Transverse colon (tissue), 4 donors: Measurements from ENCODE around the gene ZNF516. TPM values are rescaled to one million over a fixed set of nuclear protein-coding genes. Genes with fewer than 3 reads are reported as not detected.

Experiments
- DNase-seq: peaks from one replicate; pipeline ENCODE4 v3.0.0-alpha.2; 2019
- H3K27ac ChIP-seq, 4 donors: fragments of 200-600 bp; sonication (generic); 2 replicates each; pipeline ENCODE4 v1.5.1; 2016 to 2018; ENCODE audit warnings: inconsistent platforms in 4 of 4
- H3K27me3 ChIP-seq: fragments of 200-600 bp; sonication (generic); 2 replicates; pipeline ENCODE4 v1.5.1; 2017; ENCODE audit warnings: inconsistent platforms
- H3K36me3 ChIP-seq, 4 donors: fragments of 200-600 bp; sonication (generic); 2 replicates each; pipeline ENCODE4 v1.5.1; 2017 to 2019; ENCODE audit warnings: inconsistent platforms in 4 of 4
- H3K4me1 ChIP-seq, 4 donors: fragments of 200-600 bp; sonication (generic); 2 replicates each; pipeline ENCODE4 v1.5.1; 2017 to 2020; ENCODE audit warnings: inconsistent platforms in 4 of 4
- H3K4me3 ChIP-seq, 4 donors: fragments of 200-600 bp; sonication (generic); 1 replicate in 1 of 4; 2 replicates in 3 of 4; pipeline versions ENCODE4 v1.5.1 to v1.6.1; 2017 to 2019; ENCODE audit warnings: inconsistent platforms in 4 of 4
- H3K9me3 ChIP-seq, 2 donors: fragments of 200-600 bp; sonication (generic); 2 replicates each; pipeline ENCODE4 v1.5.1; 2017 to 2019; ENCODE audit warnings: inconsistent platforms in 2 of 2
- EP300 ChIP-seq: sonication (generic); formaldehyde crosslinking; IDR thresholded peaks from one replicate; pipeline ENCODE4 v1.6.1; 2017; ENCODE audit warnings: antibody characterized with exemption, low read depth
- POLR2A ChIP-seq: fragments of 450-650 bp; IDR thresholded peaks from one replicate; pipeline ENCODE4 v1.6.1; 2016; ENCODE audit warnings: antibody characterized with exemption, mild to moderate bottlenecking, moderate library complexity
- POLR2AphosphoS5 ChIP-seq, 3 donors: sonication (generic); formaldehyde crosslinking; IDR thresholded peaks; one replicate each; pipeline ENCODE4 v1.6.1; 2016; ENCODE audit warnings: antibody characterized with exemption in 3 of 3
- WGBS, 2 donors: methylation state at CpG; one replicate each; pipeline ENCODE4 v1.1.5; 2018; ENCODE audit warnings: low coverage in 1 of 2; 5-methylcytosine and 5-hydroxymethylcytosine counted together
- in situ Hi-C, 4 donors: fragments of 200-750 bp; cut with MboI; loops; one replicate each; pipeline versions ENCODE4 v1.15.0 to v1.15.1; 2017; ENCODE audit warnings: low sequenced_read_pairs in 3 of 4, low pct_ligation_motif_present in 1 of 4, low pct_unique_long_range_greater_than_20kb in 1 of 4
- intact Hi-C: fragments of 100-400 bp; cut with DNase I; formaldehyde crosslinking; loops from one replicate; pipeline ENCODE4 v1.15.1; 2023; ENCODE audit warnings: low total_unique reads
- total RNA-seq, 4 donors: library from RNA; depleted of rRNA; stranded (reverse); fragments of >200 nt; gene quantifications; one replicate each; pipeline ENCODE4 v1.1.0, GENCODE V29; 2016
- TF ChIP-seq, protein P1 (sequence below), 5 experiments: fragments of 200-600 bp in 3 of 5; fragments of 450-650 bp in 2 of 5; sonication (generic) in 3 of 5; IDR thresholded peaks; 1 replicate in 2 of 5; 2 replicates in 3 of 5; pipeline ENCODE4 v1.5.1; 2016 to 2017; ENCODE audit warnings: antibody characterized with exemption in 5 of 5, inconsistent platforms in 3 of 5, mild to moderate bottlenecking in 2 of 5, moderate library complexity in 1 of 5

Gene ZNF516
- total RNA-seq, 4 donors from 2014 or later = 19.4 to 37.8 (median 26.7) TPM

DNA sequence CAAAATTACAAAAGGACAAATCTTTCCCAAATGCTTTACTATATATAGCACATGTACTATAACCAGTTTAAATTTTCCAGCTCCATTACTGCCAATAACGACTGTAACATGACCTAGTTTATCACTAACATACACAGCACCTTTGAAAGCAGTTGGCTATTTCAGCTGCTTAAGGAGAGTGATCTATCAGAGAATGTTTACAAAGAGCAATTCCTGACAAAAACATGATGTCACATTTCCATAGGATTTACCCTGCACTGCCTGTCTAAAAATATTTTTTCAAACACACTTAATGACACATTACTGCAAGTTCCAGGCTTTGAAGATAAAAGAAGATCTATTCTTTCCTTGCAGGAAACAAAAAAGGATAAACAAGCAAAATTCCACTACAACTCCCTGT is 40.6 kb downstream of the ZNF516 start:
- Histone ChIP-seq H3K36me3 (no peaks in the 10 kb centered on the region), H3K9me3 (no peaks in the 10 kb centered on the region), H3K4me1 (peaks cover 3 to 52% (median 25%) of the 10 kb centered on the region in 4 donors), H3K27me3 (no peaks in the 10 kb centered on the region), H3K4me3 (no peak overlapping the region), H3K27ac (peak overlapping the region in 1 of 4 donors; percentile 58)
- DNase-seq = no peak
- in situ Hi-C loops = no loop called here
- TF ChIP-seq, protein P1, sequence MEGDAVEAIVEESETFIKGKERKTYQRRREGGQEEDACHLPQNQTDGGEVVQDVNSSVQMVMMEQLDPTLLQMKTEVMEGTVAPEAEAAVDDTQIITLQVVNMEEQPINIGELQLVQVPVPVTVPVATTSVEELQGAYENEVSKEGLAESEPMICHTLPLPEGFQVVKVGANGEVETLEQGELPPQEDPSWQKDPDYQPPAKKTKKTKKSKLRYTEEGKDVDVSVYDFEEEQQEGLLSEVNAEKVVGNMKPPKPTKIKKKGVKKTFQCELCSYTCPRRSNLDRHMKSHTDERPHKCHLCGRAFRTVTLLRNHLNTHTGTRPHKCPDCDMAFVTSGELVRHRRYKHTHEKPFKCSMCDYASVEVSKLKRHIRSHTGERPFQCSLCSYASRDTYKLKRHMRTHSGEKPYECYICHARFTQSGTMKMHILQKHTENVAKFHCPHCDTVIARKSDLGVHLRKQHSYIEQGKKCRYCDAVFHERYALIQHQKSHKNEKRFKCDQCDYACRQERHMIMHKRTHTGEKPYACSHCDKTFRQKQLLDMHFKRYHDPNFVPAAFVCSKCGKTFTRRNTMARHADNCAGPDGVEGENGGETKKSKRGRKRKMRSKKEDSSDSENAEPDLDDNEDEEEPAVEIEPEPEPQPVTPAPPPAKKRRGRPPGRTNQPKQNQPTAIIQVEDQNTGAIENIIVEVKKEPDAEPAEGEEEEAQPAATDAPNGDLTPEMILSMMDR (IDR thresholded peaks at IDR 0.05) = no peak
- TF ChIP-seq POLR2A (no peak), EP300 (no peak), POLR2AphosphoS5 (IDR thresholded peaks at IDR 0.05) (no peak)
- intact Hi-C loops = no loop called here
- WGBS, 2 donors = 0 to 10% methylated on average over 1 of the region's 1 CpG

DNA sequence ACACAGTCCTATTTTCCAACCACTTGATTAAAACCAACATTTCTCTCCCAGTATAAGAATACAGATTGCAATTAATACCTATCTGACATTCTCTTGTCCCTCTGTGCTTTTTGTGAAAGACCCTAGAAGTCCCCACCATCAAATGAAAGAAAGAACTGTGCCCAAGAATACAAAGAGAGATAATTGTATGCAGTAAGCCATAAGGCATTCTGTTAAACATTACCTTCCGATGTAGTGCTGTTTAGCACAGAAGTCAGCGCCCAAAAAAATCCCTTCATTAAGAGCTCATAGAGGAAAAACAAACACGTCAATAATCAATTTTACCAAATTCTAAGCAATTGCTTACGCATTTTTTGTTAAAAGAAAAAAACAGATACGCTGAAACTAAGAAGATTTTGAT is 41.1 kb downstream of the ZNF516 start:
- DNase-seq = no peak

DNA sequence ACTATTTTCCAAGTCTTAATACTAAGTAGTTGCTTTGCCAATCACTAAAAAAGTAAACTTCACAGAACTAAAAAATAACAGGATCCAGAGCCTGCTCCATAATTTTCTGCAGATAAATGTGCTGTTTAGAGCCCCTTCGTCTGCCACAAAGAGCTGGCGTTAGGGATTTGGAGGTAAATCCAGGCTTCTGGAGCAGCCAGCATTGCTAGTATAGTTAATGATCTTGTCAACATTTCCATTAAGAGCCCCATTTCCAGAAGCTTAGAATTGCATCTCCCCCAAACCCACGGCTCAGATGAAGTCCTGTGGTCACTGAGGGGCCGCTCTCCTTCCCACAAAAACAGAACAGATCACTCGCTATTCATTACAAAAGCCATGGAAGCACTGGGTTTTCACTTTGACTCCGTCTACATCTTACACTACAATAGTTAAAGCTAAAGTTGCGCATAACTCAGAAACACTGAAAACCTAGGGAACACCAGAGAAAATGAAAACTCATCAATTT is 41.9 kb downstream of the ZNF516 start:
- in situ Hi-C loops (no loop called here), intact Hi-C loops (no loop called here)
- Histone ChIP-seq H3K4me1 (peaks cover 3 to 60% (median 32%) of the 10 kb centered on the region in 4 donors), H3K9me3 (no peaks in the 10 kb centered on the region), H3K36me3 (no peaks in the 10 kb centered on the region), H3K27ac (peak overlapping the region; percentile 2 to 85 (median 76)), H3K4me3 (no peak overlapping the region), H3K27me3 (no peaks in the 10 kb centered on the region)
- WGBS, 2 donors = 83 to 84% methylated on average over 1 to 7 of the region's 7 CpGs
- DNase-seq = no peak
- TF ChIP-seq, protein P1 (IDR thresholded peaks at IDR 0.05) = no peak
- TF ChIP-seq POLR2A (no peak), POLR2AphosphoS5 (IDR thresholded peaks at IDR 0.05) (no peak), EP300 (no peak)

More for the DNA sequence above, 41.1 kb downstream of the ZNF516 start:
- Histone ChIP-seq H3K27ac (peak overlapping the region in 1 of 4 donors; percentile 58), H3K36me3 (no peaks in the 10 kb centered on the region), H3K9me3 (no peaks in the 10 kb centered on the region), H3K4me3 (no peak overlapping the region), H3K27me3 (no peaks in the 10 kb centered on the region), H3K4me1 (peaks cover 3 to 52% (median 25%) of the 10 kb centered on the region in 4 donors)
- WGBS, 2 donors = 57 to 62% methylated on average over 5 of the region's 5 CpGs
- in situ Hi-C loops (no loop called here), intact Hi-C loops (no loop called here)
- TF ChIP-seq POLR2AphosphoS5 (IDR thresholded peaks at IDR 0.05) (no peak), POLR2A (no peak), EP300 (no peak)
- TF ChIP-seq, protein P1 (IDR thresholded peaks at IDR 0.05) = no peak

DNA sequence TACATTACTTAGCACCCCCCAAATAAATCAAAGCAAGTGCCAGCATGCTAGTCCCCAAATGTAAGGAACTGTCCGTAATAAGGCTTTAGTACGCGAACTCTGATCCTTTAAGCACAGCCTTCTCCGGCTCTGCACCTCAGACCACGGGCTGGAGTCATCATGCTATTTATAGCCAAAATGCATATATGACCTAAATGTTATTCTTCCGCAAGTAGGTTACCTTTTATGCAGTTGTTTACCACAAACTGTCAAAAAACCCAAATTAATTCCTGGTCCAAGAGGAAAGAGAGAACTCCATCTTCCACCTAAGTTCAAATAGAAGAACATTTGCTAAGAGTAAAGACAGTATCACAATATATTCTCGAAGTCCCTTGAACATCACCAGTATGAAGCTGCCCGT is 42.7 kb downstream of the ZNF516 start:
- peaks cover 3 to 68% (median 34%) of the 10 kb centered on the region in 4 donors for H3K4me1 ChIP-seq
- in situ Hi-C loops (no loop called here), intact Hi-C loops (no loop called here)
- H3K9me3 ChIP-seq = no peaks in the 10 kb centered on the region
- no peaks in the 10 kb centered on the region for H3K36me3 ChIP-seq
- H3K27ac ChIP-seq = peak overlapping the region; percentile 74 to 86 (median 82)
- no peak for DNase-seq
- peak overlapping the region in 1 of 4 donors; percentile 48 for H3K4me3 ChIP-seq
- no peaks in the 10 kb centered on the region for H3K27me3 ChIP-seq
- WGBS, 2 donors = 68 to 76% methylated on average over 8 of the region's 8 CpGs
- TF ChIP-seq, protein P1 (IDR thresholded peaks at IDR 0.05) = no peak
- TF ChIP-seq POLR2A (no peak), POLR2AphosphoS5 (IDR thresholded peaks at IDR 0.05) (no peak), EP300 (no peak)
